ENCODE measurements around the gene MAP7D3.
"Not testable (repeated sequence)": the region's sequence is repeated elsewhere in the genome, so short reads cannot be mapped to it uniquely, and the experiment has no call there.

MAP7D3 gene

DNA sequence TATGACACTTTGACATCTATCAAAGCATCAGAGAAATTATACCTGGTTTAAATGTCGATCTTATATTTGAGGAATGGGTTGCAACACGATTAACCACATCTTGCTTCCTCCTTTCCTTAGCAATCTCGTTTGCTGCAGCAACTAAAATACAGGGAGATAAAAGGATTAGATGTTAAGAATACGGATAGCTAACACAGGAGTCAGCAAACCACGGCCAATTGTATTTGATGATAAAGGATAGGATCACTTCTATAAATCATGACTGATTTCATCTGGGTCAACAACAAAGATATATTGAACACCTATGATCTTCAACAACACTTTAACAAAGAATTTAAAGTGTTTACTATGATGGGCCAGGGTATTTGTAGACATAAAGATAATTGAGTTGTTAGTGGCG, 5.0 kb downstream of the MAP7D3 start:
- no peak overlapping the region for H3K9ac ChIP-seq (ENCODE audit: low read depth, low read length)
- no peaks in the 10 kb centered on the region for H3K27me3 ChIP-seq (ENCODE audit: control insufficient read depth, insufficient read depth, low read length)
- no peaks in the 10 kb centered on the region for H3K36me3 ChIP-seq (ENCODE audit: control insufficient read depth, insufficient read depth, low read length)
- no peaks in the 10 kb centered on the region for H3K4me1 ChIP-seq (ENCODE audit: control insufficient read depth, insufficient read depth, low read length)
- H3K9me3 ChIP-seq (ENCODE audit: control insufficient read depth, insufficient read depth, low read length), result no peaks in the 10 kb centered on the region
- H3K4me3 ChIP-seq (ENCODE audit: low read depth, low read length), result no peak overlapping the region

DNA sequence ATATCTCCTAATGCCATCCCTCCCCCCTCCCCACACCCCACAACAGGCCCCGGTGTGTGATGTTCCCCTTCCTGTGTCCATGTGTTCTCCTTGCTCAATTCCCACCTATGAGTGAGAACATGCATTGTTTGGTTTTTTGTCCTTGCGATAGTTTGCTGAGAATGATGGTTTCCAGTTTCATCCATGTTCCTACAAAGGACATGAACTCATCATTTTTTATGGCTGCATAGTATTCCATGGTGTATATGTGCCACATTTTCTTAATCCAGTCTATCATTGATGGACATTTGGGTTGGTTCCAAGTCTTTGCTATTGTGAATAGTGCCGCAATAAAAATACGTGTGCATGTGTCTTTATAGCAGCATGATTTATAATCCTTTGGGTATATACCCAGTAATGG, 13.4 kb downstream of the MAP7D3 start:
- not testable (repeated sequence) for H3K9ac ChIP-seq (ENCODE audit: low read depth, low read length); H3K27me3 ChIP-seq (ENCODE audit: control insufficient read depth, insufficient read depth, low read length); H3K4me1 ChIP-seq (ENCODE audit: control insufficient read depth, insufficient read depth, low read length); H3K4me3 ChIP-seq (ENCODE audit: low read depth, low read length); H3K36me3 ChIP-seq (ENCODE audit: control insufficient read depth, insufficient read depth, low read length); H3K9me3 ChIP-seq (ENCODE audit: control insufficient read depth, insufficient read depth, low read length)

DNA sequence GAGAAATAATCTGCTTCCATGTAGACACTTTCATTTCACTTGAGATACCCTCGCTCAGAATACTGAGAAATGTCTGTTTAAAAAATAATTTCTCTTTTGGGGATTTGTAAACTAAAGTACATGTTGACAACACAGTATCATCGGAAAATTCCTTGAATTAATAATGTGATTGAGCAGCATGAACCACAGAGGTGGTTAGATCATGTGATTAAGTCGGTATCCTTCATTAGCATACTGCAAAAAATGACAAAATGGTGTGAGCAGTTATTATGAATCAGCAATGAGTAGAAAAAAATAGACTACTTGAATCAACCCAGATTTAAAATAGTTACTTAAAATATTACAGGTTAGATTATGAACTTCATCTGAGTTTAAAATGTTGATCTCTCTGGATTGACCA, 14.1 kb downstream of the MAP7D3 start:
- no peaks in the 10 kb centered on the region for H3K36me3 ChIP-seq (ENCODE audit: control insufficient read depth, insufficient read depth, low read length)
- H3K4me3 ChIP-seq (ENCODE audit: low read depth, low read length), result no peak overlapping the region
- no peaks in the 10 kb centered on the region for H3K27me3 ChIP-seq (ENCODE audit: control insufficient read depth, insufficient read depth, low read length)
- no peak overlapping the region for H3K9ac ChIP-seq (ENCODE audit: low read depth, low read length)
- no peaks in the 10 kb centered on the region for H3K4me1 ChIP-seq (ENCODE audit: control insufficient read depth, insufficient read depth, low read length)
- H3K9me3 ChIP-seq (ENCODE audit: control insufficient read depth, insufficient read depth, low read length), result no peaks in the 10 kb centered on the region

DNA sequence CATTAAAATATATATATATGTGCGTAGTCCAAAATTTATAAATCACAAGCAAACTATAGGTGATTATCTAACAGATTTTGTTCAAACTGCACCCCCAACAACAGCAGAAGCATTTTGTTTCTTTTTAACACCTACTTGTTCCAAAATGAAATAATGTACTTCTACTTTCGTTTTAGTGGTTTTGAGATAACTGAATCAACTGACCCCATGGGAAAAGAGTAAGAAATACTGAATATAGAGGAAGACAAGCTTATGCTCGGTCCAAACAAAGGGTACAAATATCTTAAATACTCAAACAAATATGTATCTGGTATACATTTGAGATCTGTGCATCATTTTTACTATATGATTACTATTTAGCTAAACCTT, 22.4 kb downstream of the MAP7D3 start:
- Histone ChIP-seq H3K4me3 (ENCODE audit: low read depth, low read length) (no peak overlapping the region), H3K27me3 (ENCODE audit: control insufficient read depth, insufficient read depth, low read length) (no peaks in the 10 kb centered on the region), H3K4me1 (ENCODE audit: control insufficient read depth, insufficient read depth, low read length) (no peaks in the 10 kb centered on the region), H3K9ac (ENCODE audit: low read depth, low read length) (no peak overlapping the region), H3K9me3 (ENCODE audit: control insufficient read depth, insufficient read depth, low read length) (no peaks in the 10 kb centered on the region), H3K36me3 (ENCODE audit: control insufficient read depth, insufficient read depth, low read length) (peaks cover 5% of the 10 kb centered on the region)

DNA sequence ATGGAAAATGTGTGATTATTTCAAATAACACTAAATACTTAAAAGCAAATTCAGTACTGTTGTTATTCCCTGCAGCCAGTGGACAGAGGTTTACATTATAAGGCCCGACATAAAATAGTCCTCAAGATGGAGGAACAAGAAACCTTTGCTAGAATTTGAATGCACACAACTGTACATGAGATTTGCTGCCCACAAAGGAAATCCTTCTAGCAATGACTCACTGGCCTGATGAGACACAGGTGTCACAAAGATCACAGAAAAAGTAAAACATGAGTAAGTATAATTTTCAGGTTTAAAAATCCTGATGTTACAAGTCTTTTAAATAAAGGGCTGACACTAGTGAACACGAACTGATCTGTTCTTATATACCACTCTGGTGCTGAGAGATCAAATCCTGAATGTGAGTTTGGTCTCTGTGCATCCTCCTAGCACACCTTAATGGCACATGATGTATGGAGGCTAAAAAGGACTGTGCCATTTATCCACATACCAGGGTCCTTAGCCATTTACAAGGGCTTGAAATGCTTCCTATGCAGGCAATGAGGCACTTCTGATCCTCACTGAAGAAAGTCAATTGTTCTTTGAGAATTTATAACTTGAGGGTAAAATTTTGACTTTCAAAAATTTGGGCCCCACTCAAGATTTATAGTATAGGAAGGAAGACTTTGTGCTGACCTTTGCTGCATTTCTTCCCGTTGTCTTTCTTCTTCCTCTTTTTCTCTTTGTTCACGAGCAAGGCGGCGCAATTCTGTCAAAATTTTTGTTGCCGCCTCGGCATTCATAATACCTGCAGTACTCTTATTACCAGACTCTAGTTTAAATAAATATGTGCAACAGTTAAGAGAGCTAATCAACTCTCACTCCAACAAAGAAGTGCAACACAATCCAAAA, 23.0 kb downstream of the MAP7D3 start:
- no peaks in the 10 kb centered on the region for H3K9me3 ChIP-seq (ENCODE audit: control insufficient read depth, insufficient read depth, low read length)
- no peaks in the 10 kb centered on the region for H3K27me3 ChIP-seq (ENCODE audit: control insufficient read depth, insufficient read depth, low read length)
- peaks cover 5% of the 10 kb centered on the region for H3K36me3 ChIP-seq (ENCODE audit: control insufficient read depth, insufficient read depth, low read length)
- no peak overlapping the region for H3K4me3 ChIP-seq (ENCODE audit: low read depth, low read length)
- no peak overlapping the region for H3K9ac ChIP-seq (ENCODE audit: low read depth, low read length)
- no peaks in the 10 kb centered on the region for H3K4me1 ChIP-seq (ENCODE audit: control insufficient read depth, insufficient read depth, low read length)

DNA sequence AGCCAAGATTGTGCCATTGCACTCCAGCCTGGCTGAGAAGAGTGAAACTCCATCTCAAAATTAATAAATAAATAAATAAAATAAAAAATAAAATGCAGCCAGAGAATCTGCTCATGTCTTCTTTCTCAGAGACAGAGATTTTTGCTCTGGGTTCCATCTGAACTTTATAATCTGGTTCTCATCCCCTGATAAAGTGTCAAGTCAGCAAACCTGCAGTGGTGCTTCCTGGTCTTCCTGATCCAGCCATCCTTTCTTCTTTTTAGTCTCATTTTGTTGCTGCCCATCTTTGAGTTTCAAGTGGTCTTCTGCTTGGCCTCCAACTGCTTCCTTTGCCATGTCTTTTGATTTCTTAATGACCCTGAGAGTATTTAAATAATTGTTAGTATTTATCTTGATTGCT, 24.1 kb downstream of the MAP7D3 start:
- Histone ChIP-seq H3K9ac (ENCODE audit: low read depth, low read length) (no peak overlapping the region), H3K4me1 (ENCODE audit: control insufficient read depth, insufficient read depth, low read length) (no peaks in the 10 kb centered on the region), H3K27me3 (ENCODE audit: control insufficient read depth, insufficient read depth, low read length) (no peaks in the 10 kb centered on the region), H3K9me3 (ENCODE audit: control insufficient read depth, insufficient read depth, low read length) (no peaks in the 10 kb centered on the region), H3K36me3 (ENCODE audit: control insufficient read depth, insufficient read depth, low read length) (peaks cover 5% of the 10 kb centered on the region), H3K4me3 (ENCODE audit: low read depth, low read length) (no peak overlapping the region)

DNA sequence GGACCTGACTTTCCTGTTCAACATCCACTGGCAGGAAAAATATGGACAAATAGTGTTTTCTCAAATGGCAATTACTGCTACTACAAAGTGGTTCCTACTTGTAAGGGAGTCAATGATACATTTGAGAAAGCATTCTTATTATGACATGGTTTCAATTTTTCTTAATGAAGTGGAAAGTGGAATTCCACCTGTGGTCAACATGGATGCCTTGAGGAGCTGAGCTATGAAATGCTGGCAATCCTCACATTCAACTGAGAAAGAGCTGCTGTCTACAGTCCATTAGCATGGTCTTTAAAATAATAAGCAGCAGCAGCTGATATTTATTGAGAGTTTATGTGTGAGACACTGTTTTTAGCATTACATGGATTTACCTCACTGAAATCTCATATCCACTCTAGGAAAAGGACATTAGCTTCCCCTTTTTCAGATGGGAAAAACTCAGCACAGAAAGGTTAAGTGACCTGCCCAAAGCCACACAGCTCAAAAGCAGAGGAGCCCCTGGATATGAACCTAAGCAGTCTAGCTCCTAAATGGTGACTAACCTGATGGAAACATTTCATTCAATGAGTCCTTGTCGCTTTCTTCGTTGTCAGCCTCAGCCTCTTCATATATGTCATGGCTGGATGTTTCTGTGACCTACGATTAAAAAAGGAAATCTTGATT, 29.2 kb downstream of the MAP7D3 start:
- H3K4me1 ChIP-seq (ENCODE audit: control insufficient read depth, insufficient read depth, low read length), result no peaks in the 10 kb centered on the region
- H3K27me3 ChIP-seq (ENCODE audit: control insufficient read depth, insufficient read depth, low read length), result no peaks in the 10 kb centered on the region
- no peaks in the 10 kb centered on the region for H3K9me3 ChIP-seq (ENCODE audit: control insufficient read depth, insufficient read depth, low read length)
- H3K9ac ChIP-seq (ENCODE audit: low read depth, low read length), result no peak overlapping the region
- no peak overlapping the region for H3K4me3 ChIP-seq (ENCODE audit: low read depth, low read length)
- no peaks in the 10 kb centered on the region for H3K36me3 ChIP-seq (ENCODE audit: control insufficient read depth, insufficient read depth, low read length)

DNA sequence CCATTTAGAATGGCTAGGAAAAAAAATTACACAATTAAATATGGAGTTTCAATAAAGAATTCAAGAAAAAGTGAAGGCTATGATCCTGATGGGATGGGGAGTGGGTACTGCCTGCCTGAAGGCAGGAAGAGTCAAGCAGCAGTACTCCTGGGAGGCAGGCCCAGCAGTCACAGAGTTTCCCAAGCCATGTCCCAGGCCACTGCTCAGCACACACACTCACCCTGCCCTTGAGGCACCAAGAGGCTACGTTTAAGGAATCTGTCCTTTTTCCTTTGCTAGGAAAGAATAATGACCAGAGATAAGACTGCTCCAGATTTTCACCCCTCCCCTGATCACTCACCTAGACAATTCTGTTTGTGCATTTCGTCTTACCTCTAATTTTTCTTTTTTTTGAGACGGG, 30.2 kb downstream of the MAP7D3 start:
- Histone ChIP-seq H3K4me3 (ENCODE audit: low read depth, low read length) (no peak overlapping the region), H3K36me3 (ENCODE audit: control insufficient read depth, insufficient read depth, low read length) (no peaks in the 10 kb centered on the region), H3K9me3 (ENCODE audit: control insufficient read depth, insufficient read depth, low read length) (no peaks in the 10 kb centered on the region), H3K27me3 (ENCODE audit: control insufficient read depth, insufficient read depth, low read length) (no peaks in the 10 kb centered on the region), H3K4me1 (ENCODE audit: control insufficient read depth, insufficient read depth, low read length) (no peaks in the 10 kb centered on the region), H3K9ac (ENCODE audit: low read depth, low read length) (no peak overlapping the region)

DNA sequence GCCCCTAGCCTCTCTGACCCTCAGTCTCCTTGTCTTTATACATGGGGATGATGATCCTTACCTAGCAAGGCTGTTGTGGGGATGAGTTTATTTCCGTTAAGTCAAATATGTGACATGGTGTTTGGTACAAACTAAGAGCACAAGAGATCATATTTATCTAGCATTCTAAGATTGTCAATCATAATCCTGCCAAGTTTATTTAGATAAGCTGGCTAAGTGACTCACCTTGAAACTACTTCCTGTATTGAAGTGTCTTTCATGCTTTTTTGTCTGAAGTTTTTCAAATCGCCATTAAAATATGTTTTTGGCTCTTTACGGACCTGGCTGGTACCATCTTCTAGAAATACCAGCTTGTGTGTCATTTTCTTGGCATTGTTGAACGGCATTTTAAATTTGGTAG, 30.7 kb downstream of the MAP7D3 start:
- Histone ChIP-seq H3K36me3 (ENCODE audit: control insufficient read depth, insufficient read depth, low read length) (no peaks in the 10 kb centered on the region), H3K27me3 (ENCODE audit: control insufficient read depth, insufficient read depth, low read length) (no peaks in the 10 kb centered on the region), H3K9me3 (ENCODE audit: control insufficient read depth, insufficient read depth, low read length) (no peaks in the 10 kb centered on the region), H3K4me3 (ENCODE audit: low read depth, low read length) (no peak overlapping the region), H3K4me1 (ENCODE audit: control insufficient read depth, insufficient read depth, low read length) (no peaks in the 10 kb centered on the region), H3K9ac (ENCODE audit: low read depth, low read length) (no peak overlapping the region)

DNA sequence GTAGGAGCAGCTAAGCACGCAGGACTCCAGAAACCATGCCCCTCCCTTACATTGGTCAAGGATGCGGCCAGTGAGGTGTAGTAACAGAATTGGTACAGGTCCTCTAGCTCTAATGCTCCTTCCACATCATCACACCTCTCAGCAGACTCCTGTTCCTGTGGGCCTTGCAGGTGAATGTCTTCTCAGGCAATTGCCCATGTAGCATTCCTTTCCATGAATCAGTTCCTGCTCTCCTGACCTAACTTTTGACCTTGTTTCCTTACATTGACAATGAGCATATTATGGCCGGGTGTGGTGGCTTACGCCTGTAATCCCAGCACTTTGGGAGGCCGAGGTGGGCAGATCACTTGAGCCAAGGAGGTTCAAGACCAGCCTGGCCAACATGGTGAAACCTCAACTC, 31.3 kb downstream of the MAP7D3 start:
- Histone ChIP-seq H3K9me3 (ENCODE audit: control insufficient read depth, insufficient read depth, low read length) (no peaks in the 10 kb centered on the region), H3K36me3 (ENCODE audit: control insufficient read depth, insufficient read depth, low read length) (no peaks in the 10 kb centered on the region), H3K27me3 (ENCODE audit: control insufficient read depth, insufficient read depth, low read length) (no peaks in the 10 kb centered on the region)

DNA sequence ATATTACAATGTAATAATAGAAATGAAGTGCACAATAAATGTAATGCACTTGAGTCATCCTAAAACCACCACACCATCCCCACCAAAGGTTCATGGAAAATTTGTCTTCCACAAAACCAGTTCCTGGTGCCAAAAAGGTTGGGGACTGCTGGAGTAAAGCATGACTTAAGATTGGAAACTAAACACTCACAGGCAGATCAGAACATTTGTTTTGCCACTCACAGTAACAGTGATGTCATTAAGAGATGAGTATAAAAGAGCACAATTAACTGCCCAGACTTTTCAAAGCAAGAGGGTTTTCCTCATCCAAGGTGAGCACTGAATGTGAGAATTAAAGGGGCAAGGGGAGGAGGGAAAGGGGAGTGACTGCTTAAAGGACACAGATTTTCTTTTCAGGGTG, 35.6 kb downstream of the MAP7D3 start:
- Histone ChIP-seq H3K9ac (ENCODE audit: low read depth, low read length) (no peak overlapping the region), H3K9me3 (ENCODE audit: control insufficient read depth, insufficient read depth, low read length) (no peaks in the 10 kb centered on the region), H3K4me1 (ENCODE audit: control insufficient read depth, insufficient read depth, low read length) (no peaks in the 10 kb centered on the region), H3K27me3 (ENCODE audit: control insufficient read depth, insufficient read depth, low read length) (no peaks in the 10 kb centered on the region), H3K4me3 (ENCODE audit: low read depth, low read length) (no peak overlapping the region), H3K36me3 (ENCODE audit: control insufficient read depth, insufficient read depth, low read length) (no peaks in the 10 kb centered on the region)

More for the DNA sequence above, 31.3 kb downstream of the MAP7D3 start:
- Histone ChIP-seq H3K4me3 (ENCODE audit: low read depth, low read length) (no peak overlapping the region), H3K4me1 (ENCODE audit: control insufficient read depth, insufficient read depth, low read length) (no peaks in the 10 kb centered on the region), H3K9ac (ENCODE audit: low read depth, low read length) (no peak overlapping the region)

DNA sequence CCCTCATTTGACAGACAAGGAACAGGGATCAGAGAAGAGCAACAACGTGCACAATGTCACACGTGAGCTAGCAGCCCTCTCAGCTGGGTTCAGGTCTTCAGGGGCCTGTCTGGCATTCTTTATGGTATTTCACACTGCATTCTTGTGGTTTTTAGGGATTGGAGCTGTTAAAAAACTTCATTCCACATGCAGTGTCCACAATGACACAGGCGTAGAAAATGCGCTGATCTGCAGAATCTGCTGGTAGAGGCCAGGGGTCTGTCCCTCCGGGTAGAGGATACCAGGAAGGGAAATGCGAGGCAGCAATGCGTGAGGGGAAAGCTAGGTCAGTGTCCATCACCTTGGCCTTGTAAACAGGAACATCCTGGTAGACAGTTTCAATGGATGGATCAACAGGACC, 36.6 kb downstream of the MAP7D3 start:
- Histone ChIP-seq H3K36me3 (ENCODE audit: control insufficient read depth, insufficient read depth, low read length) (no peaks in the 10 kb centered on the region), H3K27me3 (ENCODE audit: control insufficient read depth, insufficient read depth, low read length) (no peaks in the 10 kb centered on the region), H3K4me3 (ENCODE audit: low read depth, low read length) (no peak overlapping the region), H3K9me3 (ENCODE audit: control insufficient read depth, insufficient read depth, low read length) (no peaks in the 10 kb centered on the region), H3K4me1 (ENCODE audit: control insufficient read depth, insufficient read depth, low read length) (no peaks in the 10 kb centered on the region), H3K9ac (ENCODE audit: low read depth, low read length) (no peak overlapping the region)
